ENCODE data around the gene MTA1. TPM values are rescaled to one million over a fixed set of nuclear protein-coding genes. Genes with fewer than 3 reads are reported as not detected.
A peak's percentile ranks its signal among the peaks of the same experiment; 100 is the strongest.

The MTA1 gene
- total and polyA plus RNA-seq, 4 experiments from 2014 or later: 1.5 to 123 (median 64.2) TPM

DNA sequence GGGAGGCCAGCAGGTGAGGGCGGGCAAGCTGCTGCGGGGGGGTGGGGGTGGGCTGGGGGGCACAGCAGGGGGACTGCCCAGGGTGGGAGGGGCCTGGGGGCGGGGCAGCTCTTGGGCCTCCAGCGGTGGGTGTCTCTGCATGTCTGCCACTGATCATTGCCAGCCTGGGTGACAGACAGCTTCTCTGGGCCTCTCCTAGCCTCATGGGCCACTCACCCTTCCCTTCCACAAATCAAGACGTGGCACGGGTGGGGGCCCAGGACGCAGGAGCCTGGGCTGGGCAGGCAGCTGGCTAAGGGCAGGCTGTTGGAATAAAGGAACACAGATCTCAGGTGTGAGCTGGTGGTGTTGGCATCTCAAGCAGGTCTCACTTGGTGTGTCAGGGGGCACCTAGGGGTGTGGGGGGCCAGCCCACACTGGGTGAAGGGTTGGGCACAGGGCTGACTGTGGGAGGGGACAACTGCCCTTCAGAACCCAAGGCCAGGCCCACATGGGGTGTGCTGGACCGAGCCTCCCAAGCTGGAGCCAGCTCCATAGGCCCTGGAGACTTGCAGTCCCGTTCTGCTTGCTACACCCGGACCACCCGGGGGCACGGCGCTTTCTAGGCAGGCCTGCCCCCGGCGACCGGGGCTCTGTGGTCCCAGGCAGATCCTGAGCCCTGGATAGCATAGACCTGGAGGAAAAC lies 74.4 kb downstream of the MTA1 start:
- Histone ChIP-seq H3K4me1 (ENCODE audit: insufficient read depth, low read length) (peaks cover 15% of the 10 kb centered on the region), H3K9me3 (ENCODE audit: control insufficient read depth in 1 of 2, low read length in 2 of 2) (no peaks in the 10 kb centered on the region), H3K27me3 (ENCODE audit: insufficient read depth, low read length) (no peaks in the 10 kb centered on the region), H3K4me3 (ENCODE audit: low read length in 2 of 2) (no peak overlapping the region), H3K36me3 (ENCODE audit: insufficient read depth, low read length) (no peaks in the 10 kb centered on the region), H3K27ac (ENCODE audit: low read depth, low read length) (no peak overlapping the region)
- Mint-ChIP-seq H3K4me3 (no peak overlapping the region), H3K4me1 (peaks cover 4 to 23% (median 11%) of the 10 kb centered on the region in 4 donors), H3K27me3 (no peaks in the 10 kb centered on the region), H3K36me3 (peaks cover 4 to 13% of the 10 kb centered on the region in 2 donors), H3K9me3 (peaks cover 0 to 4% (median 0%) of the 10 kb centered on the region in 8 donors), H3K27ac (peak overlapping the region in 2 of 7 donors; percentile 40 to 59)
- POLR2A ChIA-PET (ENCODE audit: partially characterized antibody): interaction anchor here (0.5 to 5.9 kb wide), 2 partner anchors 17 to 34 kb away, joined by 3 to 48 read pairs; partner anchors contain the start of gene TMEM121
- CTCF ChIA-PET (ENCODE audit: partially characterized antibody): no interaction called here
- intact Hi-C loops (cut with micrococcal nuclease): no loop called here
- DNase-seq: peak in 1 of 5 donors; percentile 33

DNA sequence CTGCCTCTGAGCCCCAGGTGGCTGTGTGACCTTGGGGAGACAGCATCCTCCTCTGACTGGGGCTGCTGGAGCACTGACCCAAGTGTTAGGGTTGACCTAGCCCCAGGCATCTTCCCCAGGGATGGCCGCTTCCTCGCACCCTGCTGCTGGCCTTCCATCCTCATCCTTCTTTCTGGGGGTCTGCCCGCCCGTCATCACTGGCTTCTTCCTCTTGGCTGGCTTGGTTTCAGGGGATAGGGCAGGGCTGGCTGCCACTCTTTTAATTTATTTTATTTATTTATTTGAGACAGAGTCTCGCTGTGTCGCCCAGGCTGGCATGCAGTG lies 74.9 kb downstream of the MTA1 start:
- POLR2A ChIA-PET (ENCODE audit: partially characterized antibody): interaction anchor here (5.9 kb wide), 1 partner anchor 33 kb away, joined by 48 read pairs; the partner anchor contains the start of gene TMEM121
- intact Hi-C loops (cut with micrococcal nuclease): no loop called here

DNA sequence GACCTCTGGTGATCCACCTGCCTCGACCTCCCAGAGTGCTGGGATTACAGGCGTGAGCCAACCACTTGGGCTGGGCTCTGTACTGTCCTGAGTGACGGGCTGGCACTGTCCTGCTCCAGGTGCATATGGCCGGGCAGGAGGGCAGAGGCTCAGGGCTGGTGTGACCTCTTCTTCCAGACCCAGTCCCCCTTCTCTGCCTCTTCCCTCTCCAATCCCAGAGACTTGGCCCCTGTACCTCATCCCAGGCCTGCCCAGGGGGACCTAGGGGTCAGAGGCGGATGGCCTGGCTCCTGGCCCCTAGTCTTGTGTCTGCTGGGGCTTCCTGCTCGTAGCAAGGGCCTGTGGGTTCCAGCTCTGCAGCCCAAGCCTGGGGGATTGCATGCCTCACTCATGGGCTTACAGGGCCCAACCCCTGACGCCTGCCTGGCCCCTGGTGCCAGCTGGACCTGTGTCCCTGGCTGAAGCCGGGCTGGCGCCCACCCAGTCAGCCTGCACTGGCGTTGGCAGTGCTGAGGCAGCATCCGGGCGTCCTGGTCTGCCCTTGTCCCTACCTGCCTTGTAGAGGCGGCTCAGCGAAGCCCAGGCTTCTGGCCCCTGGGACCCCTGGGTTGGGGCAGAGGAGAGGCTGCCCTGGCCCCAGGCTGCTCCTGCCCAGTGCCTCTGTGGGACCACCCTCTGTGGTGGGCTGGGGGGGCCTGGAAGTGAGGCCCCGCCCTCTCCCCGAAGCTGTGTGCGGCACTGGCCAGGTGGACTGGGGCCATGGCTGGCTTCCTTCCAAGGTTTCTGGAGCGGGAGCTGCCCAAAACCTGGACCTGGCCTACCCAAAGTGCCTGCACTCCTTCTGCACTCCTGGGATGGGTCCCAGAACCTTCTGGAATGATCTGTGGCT lies 75.7 kb downstream of the MTA1 start:
- H3K27me3 Mint-ChIP-seq: no peaks in the 10 kb centered on the region
- intact Hi-C loops (cut with micrococcal nuclease): no loop called here
- Histone ChIP-seq H3K36me3 (ENCODE audit: insufficient read depth, low read length) (no peaks in the 10 kb centered on the region), H3K27me3 (ENCODE audit: insufficient read depth, low read length) (no peaks in the 10 kb centered on the region), H3K9me3 (ENCODE audit: control insufficient read depth in 1 of 2, low read length in 2 of 2) (no peaks in the 10 kb centered on the region), H3K4me1 (ENCODE audit: insufficient read depth, low read length) (peaks cover 9% of the 10 kb centered on the region), H3K4me3 (ENCODE audit: low read length in 2 of 2) (no peak overlapping the region), H3K27ac (ENCODE audit: low read depth, low read length) (no peak overlapping the region)
- H3K27ac Mint-ChIP-seq: peak overlapping the region in 1 of 7 donors; percentile 40
- H3K4me3 Mint-ChIP-seq: no peak overlapping the region
- CTCF ChIA-PET (ENCODE audit: partially characterized antibody): no interaction called here
- H3K36me3 Mint-ChIP-seq: peaks cover 0 to 8% of the 10 kb centered on the region in 2 donors
- H3K4me1 Mint-ChIP-seq: peaks cover 2 to 14% (median 5%) of the 10 kb centered on the region in 4 donors
- peaks cover 0 to 5% (median 0%) of the 10 kb centered on the region in 8 donors for H3K9me3 Mint-ChIP-seq
- POLR2A ChIA-PET (ENCODE audit: partially characterized antibody): no interaction called here
- DNase-seq: no peak

More for the DNA sequence above, 74.9 kb downstream of the MTA1 start:
- Histone ChIP-seq H3K27ac (ENCODE audit: low read depth, low read length) (no peak overlapping the region), H3K4me1 (ENCODE audit: insufficient read depth, low read length) (peaks cover 10% of the 10 kb centered on the region), H3K36me3 (ENCODE audit: insufficient read depth, low read length) (no peaks in the 10 kb centered on the region), H3K9me3 (ENCODE audit: control insufficient read depth in 1 of 2, low read length in 2 of 2) (no peaks in the 10 kb centered on the region), H3K27me3 (ENCODE audit: insufficient read depth, low read length) (no peaks in the 10 kb centered on the region), H3K4me3 (ENCODE audit: low read length in 2 of 2) (no peak overlapping the region)
- H3K36me3 Mint-ChIP-seq: peaks cover 2 to 12% of the 10 kb centered on the region in 2 donors
- H3K9me3 Mint-ChIP-seq: peaks cover 0 to 5% (median 0%) of the 10 kb centered on the region in 8 donors
- no peaks in the 10 kb centered on the region for H3K27me3 Mint-ChIP-seq
- H3K4me3 Mint-ChIP-seq: no peak overlapping the region
- peaks cover 3 to 18% (median 6%) of the 10 kb centered on the region in 4 donors for H3K4me1 Mint-ChIP-seq
- no peak for DNase-seq
- CTCF ChIA-PET (ENCODE audit: partially characterized antibody): no interaction called here
- H3K27ac Mint-ChIP-seq: peak overlapping the region in 1 of 7 donors; percentile 40

DNA sequence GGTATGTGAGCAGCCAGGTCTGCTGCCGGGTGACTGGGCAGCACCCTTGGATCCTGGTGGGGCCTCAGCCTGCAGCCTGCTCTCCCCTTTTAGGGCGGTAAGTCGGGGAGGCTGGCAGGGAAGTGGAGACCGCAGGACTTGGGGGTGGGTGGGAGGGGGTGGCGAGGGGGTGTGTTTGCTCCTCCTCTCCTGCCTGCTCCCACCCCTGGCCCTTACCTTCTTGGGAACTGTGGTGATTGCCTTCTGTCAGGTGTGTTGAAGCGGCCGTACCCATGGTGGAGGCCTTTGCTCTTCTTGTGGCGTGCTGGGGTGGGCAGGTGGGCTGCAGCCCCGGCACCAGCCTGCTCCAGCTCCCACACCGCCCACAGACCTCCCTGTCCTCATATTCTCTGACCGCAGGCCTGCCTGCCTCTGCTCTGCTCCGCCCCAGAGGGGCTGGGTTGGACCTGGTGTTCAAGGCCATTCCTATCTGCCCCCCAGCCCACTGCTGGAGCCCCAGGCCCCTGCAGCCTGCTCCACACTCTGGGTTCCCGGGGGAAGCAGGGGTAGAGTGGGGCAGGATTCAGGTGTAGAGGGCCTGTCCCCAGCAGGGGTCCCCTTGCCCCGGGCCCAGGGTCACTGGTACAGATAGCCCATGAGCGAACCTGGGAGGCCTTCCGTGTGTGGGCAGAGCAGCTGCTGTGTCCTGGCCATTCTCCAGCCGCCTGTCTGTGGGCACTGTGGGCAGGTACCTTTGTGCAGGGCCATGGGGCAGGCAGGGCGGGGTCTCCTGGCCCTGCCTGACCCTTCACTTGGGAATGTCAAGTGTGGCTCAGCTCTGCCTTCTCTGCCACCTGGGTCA lies 76.6 kb downstream of the MTA1 start:
- Histone ChIP-seq H3K4me3 (ENCODE audit: low read length in 2 of 2) (no peak overlapping the region), H3K36me3 (ENCODE audit: insufficient read depth, low read length) (no peaks in the 10 kb centered on the region), H3K9me3 (ENCODE audit: control insufficient read depth in 1 of 2, low read length in 2 of 2) (no peaks in the 10 kb centered on the region), H3K27me3 (ENCODE audit: insufficient read depth, low read length) (no peaks in the 10 kb centered on the region), H3K4me1 (ENCODE audit: insufficient read depth, low read length) (peaks cover 9% of the 10 kb centered on the region), H3K27ac (ENCODE audit: low read depth, low read length) (no peak overlapping the region)
- peaks cover 0 to 5% (median 0%) of the 10 kb centered on the region in 8 donors for H3K9me3 Mint-ChIP-seq
- no peak overlapping the region for H3K4me3 Mint-ChIP-seq
- CTCF ChIA-PET (ENCODE audit: partially characterized antibody): no interaction called here
- no peak overlapping the region for H3K27ac Mint-ChIP-seq
- H3K4me1 Mint-ChIP-seq: peaks cover 2 to 7% (median 5%) of the 10 kb centered on the region in 4 donors
- H3K27me3 Mint-ChIP-seq: no peaks in the 10 kb centered on the region
- POLR2A ChIA-PET (ENCODE audit: partially characterized antibody): no interaction called here
- DNase-seq: no peak
- intact Hi-C loops (cut with micrococcal nuclease): no loop called here
- peaks cover 0 to 4% of the 10 kb centered on the region in 2 donors for H3K36me3 Mint-ChIP-seq

DNA sequence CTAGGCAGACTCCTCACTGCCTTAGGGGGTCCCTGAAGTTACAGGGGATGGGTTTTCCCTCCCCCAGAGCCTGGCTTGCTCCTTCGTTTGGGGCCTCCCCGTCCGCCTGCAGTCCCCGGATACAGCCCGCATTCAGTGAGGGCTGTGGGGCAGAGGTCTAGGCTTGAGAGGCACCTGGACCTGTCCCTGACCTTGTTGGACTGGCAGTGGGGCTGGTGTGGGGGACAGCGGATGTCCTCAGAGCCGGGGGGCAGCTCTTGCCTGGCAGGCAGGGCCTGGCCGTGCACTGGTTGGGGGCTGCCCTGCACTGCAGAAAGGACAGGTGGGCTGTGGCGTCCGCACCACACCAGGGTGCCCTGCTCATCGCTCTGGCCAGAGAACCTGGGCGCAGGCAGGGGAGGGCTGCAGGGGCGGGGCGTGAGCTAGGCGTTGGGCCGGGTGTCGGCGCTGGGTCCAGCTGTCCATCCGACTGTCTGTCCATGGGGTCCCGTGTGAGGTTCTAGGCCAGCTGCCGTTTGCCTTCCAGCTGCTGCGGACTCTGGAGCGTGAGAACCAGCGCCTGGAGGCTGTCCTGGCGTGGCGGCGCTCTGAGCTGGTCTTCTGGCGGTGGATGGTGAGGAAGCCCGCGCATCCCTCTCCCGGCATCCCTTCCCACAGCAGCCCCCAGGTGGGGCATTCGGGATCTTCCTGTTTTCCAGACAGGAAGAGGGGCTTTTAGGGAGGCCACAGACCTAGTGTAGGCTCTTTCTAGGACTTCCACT lies 77.4 kb downstream of the MTA1 start:
- ChIA-PET CTCF (ENCODE audit: partially characterized antibody) (no interaction called here), POLR2A (ENCODE audit: partially characterized antibody) (no interaction called here)
- intact Hi-C loops (cut with micrococcal nuclease): no loop called here
- Histone ChIP-seq H3K4me3 (ENCODE audit: low read length in 2 of 2) (no peak overlapping the region), H3K4me1 (ENCODE audit: insufficient read depth, low read length) (peaks cover 4% of the 10 kb centered on the region), H3K27me3 (ENCODE audit: insufficient read depth, low read length) (no peaks in the 10 kb centered on the region), H3K36me3 (ENCODE audit: insufficient read depth, low read length) (no peaks in the 10 kb centered on the region), H3K27ac (ENCODE audit: low read depth, low read length) (no peak overlapping the region), H3K9me3 (ENCODE audit: control insufficient read depth in 1 of 2, low read length in 2 of 2) (no peaks in the 10 kb centered on the region)
- Mint-ChIP-seq H3K27me3 (no peaks in the 10 kb centered on the region), H3K27ac (no peak overlapping the region), H3K9me3 (peaks cover 0 to 5% (median 0%) of the 10 kb centered on the region in 8 donors), H3K36me3 (peaks cover 0 to 4% of the 10 kb centered on the region in 2 donors), H3K4me1 (peaks cover 0 to 2% (median under 1%) of the 10 kb centered on the region in 4 donors), H3K4me3 (no peak overlapping the region)
- no peak for DNase-seq

DNA sequence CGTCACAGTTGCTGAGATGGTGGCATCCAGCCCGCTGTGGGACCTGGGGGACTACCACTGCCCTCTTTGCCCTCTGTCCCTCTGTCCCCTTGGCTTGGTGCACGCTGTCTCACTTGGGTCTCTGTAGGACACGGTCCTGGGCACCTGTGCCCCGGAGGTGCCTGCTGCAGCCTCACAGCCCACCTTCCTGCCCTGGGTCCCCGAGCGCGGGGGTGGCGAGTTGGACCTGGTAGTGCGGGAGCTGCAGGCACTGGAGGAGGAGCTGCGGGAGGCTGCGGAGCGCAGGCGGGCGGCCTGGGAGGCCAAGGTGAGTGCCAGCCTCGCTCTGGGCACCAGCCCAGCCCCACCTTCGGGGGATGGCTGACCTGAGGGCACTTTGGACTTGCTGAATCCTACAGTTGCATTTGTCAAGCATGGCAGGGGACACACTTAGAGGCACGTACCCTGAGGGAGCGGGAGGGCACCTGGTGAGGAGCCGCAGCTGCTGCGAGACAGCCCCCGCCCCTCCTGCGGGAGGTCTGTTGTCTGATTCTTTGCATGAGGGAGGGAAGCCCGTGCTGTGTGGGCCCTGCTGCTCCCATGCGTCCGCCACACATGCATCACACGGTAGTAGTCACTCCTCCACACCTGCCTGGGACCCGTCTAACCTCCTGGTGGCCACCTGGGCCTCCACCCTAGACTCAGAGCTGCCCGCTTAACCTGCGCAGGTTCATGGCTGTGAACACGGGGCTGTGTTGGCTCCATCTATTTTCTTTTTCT lies 78.2 kb downstream of the MTA1 start:
- ChIA-PET CTCF (ENCODE audit: partially characterized antibody) (no interaction called here), POLR2A (ENCODE audit: partially characterized antibody) (no interaction called here)
- no peaks in the 10 kb centered on the region for H3K36me3 ChIP-seq (ENCODE audit: insufficient read depth, low read length)
- intact Hi-C loops (cut with micrococcal nuclease): no loop called here
- no peaks in the 10 kb centered on the region for H3K9me3 ChIP-seq (ENCODE audit: control insufficient read depth in 1 of 2, low read length in 2 of 2)
- no peak overlapping the region for H3K27ac ChIP-seq (ENCODE audit: low read depth, low read length)
- no peak for DNase-seq
- no peaks in the 10 kb centered on the region for H3K4me1 ChIP-seq (ENCODE audit: insufficient read depth, low read length)
- H3K4me3 ChIP-seq (ENCODE audit: low read length in 2 of 2): no peak overlapping the region
- Mint-ChIP-seq H3K27ac (peak overlapping the region in 1 of 7 donors; percentile 12), H3K27me3 (no peaks in the 10 kb centered on the region), H3K4me1 (no peaks in the 10 kb centered on the region), H3K36me3 (peaks cover 0 to 4% of the 10 kb centered on the region in 2 donors), H3K4me3 (no peak overlapping the region), H3K9me3 (peaks cover 0 to 5% (median 0%) of the 10 kb centered on the region in 8 donors)
- H3K27me3 ChIP-seq (ENCODE audit: insufficient read depth, low read length): no peaks in the 10 kb centered on the region
